Measurements from ENCODE around the gene CAMTA1.

DNA sequence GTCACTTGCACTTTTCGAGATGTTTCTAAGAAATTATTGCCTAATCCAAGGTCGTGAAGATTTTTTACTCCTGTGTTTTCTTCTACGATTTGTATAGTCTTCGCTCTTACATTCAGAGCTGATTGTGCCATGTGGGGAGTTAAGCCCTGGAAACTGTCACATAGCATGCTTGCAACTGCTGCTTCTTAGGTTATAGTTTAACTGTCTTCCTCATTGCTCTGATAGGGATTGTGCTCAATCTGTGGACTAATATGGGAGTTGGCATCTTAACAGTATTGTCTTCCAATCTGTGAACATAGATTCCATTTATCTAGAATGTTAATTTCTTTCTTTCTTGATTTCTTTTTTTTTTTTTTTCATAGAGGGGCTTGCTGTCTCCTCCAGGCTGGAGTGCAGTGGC lies 34.8 kb upstream of the CAMTA1 start:
- TF ChIP-seq EZH2 (IDR thresholded peaks at IDR 0.05; ENCODE audit: borderline replicate concordance), result no peak
- TF ChIP-seq, protein P1, sequence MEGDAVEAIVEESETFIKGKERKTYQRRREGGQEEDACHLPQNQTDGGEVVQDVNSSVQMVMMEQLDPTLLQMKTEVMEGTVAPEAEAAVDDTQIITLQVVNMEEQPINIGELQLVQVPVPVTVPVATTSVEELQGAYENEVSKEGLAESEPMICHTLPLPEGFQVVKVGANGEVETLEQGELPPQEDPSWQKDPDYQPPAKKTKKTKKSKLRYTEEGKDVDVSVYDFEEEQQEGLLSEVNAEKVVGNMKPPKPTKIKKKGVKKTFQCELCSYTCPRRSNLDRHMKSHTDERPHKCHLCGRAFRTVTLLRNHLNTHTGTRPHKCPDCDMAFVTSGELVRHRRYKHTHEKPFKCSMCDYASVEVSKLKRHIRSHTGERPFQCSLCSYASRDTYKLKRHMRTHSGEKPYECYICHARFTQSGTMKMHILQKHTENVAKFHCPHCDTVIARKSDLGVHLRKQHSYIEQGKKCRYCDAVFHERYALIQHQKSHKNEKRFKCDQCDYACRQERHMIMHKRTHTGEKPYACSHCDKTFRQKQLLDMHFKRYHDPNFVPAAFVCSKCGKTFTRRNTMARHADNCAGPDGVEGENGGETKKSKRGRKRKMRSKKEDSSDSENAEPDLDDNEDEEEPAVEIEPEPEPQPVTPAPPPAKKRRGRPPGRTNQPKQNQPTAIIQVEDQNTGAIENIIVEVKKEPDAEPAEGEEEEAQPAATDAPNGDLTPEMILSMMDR (IDR thresholded peaks at IDR 0.05; ENCODE audit: poor library complexity), result no peak

Measured in hepatocyte (in vitro differentiated cells).